GM21717 (cell line): ENCODE results near the gene SDC1.

Experiments
- ATAC-seq: cut with Tn5 transposase; IDR thresholded peaks from one replicate; pipeline ENCODE4 v1.9.1; 2021; ENCODE audit warnings: mild to moderate bottlenecking, moderate library complexity; ENCODE audit not compliant: unreplicated experiment

Gene SDC1

GRCh38 chr2:20173496-20174402 is 51.2 kb downstream of the SDC1 start:
- ATAC-seq, result no peak

DNA sequence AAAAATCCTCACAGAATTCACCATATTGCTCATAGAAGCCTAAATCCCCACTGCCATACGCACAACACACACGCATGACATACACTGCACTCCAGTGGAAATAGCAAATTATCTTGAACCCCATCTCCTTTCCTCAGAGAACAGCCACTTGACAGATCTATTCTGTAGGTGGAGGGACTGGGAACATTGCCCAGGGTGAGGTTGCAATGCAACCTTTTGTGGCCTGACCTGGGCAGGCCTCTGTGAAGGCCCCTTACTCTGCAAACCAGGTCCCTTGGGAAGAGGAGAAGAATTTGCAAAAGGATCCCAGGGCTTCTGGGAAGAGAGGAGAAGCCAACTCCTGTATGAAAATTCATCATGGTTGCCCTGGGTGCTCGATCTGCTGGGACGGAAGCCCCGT is 51.9 kb downstream of the SDC1 start:
- no peak for ATAC-seq

GRCh38 chr2:20172273-20173055 is 52.5 kb downstream of the SDC1 start:
- no peak for ATAC-seq

DNA sequence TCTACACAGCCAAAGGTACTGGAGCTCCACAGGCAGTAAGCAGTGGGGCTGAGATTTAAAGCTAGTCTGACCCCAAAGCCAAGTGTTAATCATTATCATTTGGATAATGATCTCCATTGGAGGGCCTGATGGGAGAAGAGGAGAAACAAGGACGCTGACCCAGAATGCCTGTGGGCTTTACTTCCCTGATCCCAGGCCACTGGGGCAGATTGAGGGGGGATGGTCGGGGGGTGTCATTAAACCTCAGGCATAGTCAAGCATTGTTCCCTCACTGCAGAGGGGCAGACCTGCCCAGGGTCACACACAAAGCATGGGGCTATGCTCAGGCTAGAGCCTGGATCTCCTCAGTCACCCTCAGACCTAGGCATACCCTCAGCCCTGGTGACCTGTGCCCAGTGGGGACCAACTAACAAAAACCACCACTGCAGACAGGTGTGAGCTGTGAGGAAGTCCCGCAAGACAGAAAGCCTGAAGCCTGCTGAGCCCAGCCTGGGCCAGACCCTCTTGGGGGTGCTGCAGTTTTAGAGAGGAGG is 53.4 kb downstream of the SDC1 start:
- no peak for ATAC-seq

DNA sequence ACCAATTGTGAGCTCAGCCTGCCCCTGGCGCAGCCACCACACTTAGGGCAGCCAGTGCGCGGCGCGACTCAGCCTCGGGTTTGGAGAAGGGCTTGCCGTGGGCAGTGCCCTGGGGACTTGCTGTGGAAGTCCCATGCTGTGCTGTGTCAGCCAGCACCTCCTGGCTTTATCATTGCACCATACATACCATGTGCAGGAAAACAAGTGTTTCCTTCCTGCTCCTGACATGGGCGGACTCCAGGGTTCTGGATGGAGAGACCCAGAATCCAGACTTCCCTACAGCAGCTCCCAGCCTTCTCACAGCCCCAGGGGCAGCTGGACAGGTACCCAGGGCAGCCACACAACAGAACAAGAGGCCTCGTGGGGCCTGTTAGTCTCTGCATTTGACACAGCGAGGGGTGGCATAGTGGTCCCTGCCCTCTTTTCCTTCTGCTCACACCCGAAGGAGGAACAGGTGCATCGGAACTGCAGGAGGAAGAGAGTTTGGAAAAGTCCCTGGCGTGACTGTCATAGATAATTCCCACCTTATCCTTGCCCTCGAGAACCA is 54.2 kb downstream of the SDC1 start:
- no peak for ATAC-seq

DNA sequence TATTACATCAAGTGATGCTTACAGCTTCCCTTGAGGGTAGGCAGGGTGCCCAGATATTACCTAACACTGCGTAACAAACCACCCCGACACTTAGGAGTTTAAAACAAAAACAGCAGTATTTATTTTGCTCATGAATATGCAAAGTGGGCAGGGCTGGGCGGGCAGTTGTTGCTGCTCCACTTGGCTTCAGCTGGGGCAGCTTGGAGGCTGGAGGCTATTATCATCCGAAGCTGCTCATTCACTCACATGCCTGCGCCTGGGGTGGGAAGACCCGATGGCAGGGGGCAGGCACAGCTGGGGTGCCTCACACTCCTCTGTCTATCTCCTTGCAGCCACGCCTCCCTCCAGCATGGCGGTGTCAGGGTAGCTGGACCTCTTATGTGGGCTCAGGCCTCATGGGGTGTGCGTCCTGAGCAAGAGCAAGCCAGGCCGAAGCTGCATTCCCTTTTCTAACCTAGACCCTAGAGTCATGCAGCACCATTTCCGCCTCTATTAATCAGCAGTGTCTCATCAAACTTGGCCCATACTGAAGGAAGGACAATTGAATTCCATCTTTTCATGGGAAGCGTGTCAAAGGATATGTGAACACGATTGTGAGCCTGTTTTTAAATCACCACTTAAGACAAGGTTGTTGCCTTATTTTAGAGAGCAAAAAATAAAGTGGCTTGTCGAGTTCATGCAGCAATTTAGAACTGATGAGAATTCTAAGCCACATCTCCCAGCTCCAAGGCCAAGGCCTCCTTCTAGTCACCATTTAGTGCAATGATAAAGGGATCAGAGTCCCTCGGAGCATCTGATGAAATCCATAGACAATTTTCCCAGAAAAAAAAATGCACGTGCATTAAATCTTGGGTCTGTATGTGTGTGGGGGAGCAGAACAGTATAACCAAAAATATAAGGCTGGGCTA is 54.9 kb downstream of the SDC1 start:
- no peak for ATAC-seq

GRCh38 chr2:20168727-20169696 is 55.9 kb downstream of the SDC1 start:
- ATAC-seq, result no peak

GRCh38 chr2:20168048-20168726 is 56.7 kb downstream of the SDC1 start:
- no peak for ATAC-seq

GRCh38 chr2:20167356-20167755 is 57.6 kb downstream of the SDC1 start:
- ATAC-seq, result no peak

GRCh38 chr2:20165677-20166509 is 59.0 kb downstream of the SDC1 start:
- no peak for ATAC-seq

GRCh38 chr2:20164734-20165478 is 60.0 kb downstream of the SDC1 start:
- no peak for ATAC-seq

DNA sequence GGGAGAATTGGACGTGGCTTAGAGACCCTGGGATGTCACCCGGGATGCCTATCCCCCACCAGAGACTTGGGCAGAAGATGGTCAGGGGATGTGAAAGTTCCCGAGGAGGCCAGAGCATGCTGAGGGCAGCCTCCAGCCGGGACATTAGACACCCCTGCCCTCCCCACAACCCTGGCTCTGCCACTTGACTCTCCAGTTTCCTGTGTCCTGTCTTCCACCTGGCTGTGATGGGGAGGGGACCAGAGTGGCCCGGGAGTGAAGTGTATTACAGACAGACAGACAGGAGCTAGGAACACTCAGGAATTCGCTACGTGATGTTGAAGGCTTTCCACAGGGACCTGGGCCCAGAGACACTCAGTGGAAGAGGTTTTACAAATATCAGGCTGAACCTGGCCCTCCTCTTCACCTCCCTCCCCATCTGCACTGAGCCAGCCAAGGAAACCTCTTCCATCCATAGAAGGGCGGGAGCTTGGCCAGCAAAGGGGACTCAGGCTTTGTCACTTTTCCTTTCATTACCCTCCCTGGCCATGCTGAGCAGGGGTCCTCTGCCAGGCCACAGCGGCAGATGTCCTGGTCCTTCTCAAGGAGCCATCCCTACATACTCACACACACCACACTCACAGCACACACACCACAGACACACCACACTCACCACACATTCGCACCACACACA is 60.7 kb downstream of the SDC1 start:
- ATAC-seq, result no peak

- ATAC-seq, result no peak
These were observed 65.4 kb downstream of the SDC1 start for GRCh38 chr2:20159411-20160070.

DNA sequence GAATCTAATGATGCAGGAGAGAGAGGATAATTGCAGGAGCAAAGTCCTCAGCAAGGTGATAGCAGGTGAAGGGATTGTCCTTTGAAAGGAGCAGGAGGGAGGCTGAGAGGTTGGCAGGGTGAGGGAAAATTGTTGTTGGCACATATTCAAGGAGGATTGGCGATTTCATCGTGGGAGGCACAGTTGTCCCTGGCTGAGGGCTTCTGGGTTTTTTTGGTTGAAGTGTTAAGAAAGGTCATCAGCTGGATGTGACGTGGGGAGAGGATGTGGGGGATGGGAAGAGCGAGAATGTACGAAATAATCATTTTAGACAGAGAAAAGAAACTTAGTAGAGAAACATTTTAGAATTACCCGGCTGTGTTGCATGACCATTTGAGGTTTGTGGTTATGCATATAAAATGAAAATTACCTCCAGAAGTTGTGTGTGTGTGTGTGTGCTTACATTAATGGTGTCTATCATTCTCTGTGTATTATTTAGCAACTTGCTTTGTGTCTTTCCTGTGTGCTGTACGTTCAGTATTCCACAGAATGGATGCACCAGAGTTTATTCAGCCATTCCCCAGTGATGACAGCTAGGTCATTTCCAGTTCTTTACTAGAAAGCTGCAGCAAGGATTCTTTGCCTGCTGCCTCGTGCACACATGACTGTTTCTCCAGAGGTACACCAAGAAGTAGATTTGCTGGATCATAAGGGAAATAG is 67.6 kb downstream of the SDC1 start:
- no peak for ATAC-seq

- no peak for ATAC-seq
These were observed 68.1 kb downstream of the SDC1 start for GRCh38 chr2:20156836-20157192.
